Naive thymus-derived CD4-positive, alpha-beta T cell (primary cell): ENCODE data around the gene SPON2. TPM values are rescaled to one million over a fixed set of nuclear protein-coding genes. Genes with fewer than 3 reads are reported as not detected.

Experiments
- ATAC-seq: fragments of 150-1000 bp; cut with Tn5 transposase; 2 replicates; pipeline ENCODE4 v1.10.0; 2021; ENCODE audit warnings: mild to moderate bottlenecking, moderate library complexity
- CTCF ChIA-PET: fragments of 350-600 bp; sonication (Branson Sonifier 250); formaldehyde crosslinking; loops from one replicate; lab custom pipeline; 2021; ENCODE audit warnings: antibody characterized with exemption; lab: Charles Lee
- POLR2A ChIA-PET: fragments of 350-600 bp; sonication (Branson Sonifier 250); formaldehyde crosslinking; loops from one replicate; lab custom pipeline; 2021; ENCODE audit warnings: antibody characterized with exemption, inconsistent platforms; lab: Charles Lee
- DNase-seq, 9 donors: peaks; one replicate each; pipeline versions ENCODE4 v3.0.0 to v3.0.0-alpha.2; 2020 to 2022; ENCODE audit warnings: mixed read lengths in 1 of 9
- H3K27ac ChIP-seq: one replicate; pipeline ENCODE4 v1.7.0; 2013; ENCODE audit warnings: mild to moderate bottlenecking, low read depth, low read length, moderate library complexity
- H3K27me3 ChIP-seq, 2 donors: one replicate each; pipeline ENCODE4 v1.7.0; 2013; ENCODE audit warnings: low read length in 2 of 2, mild to moderate bottlenecking in 2 of 2, moderate library complexity in 2 of 2; ENCODE audit not compliant: control insufficient read depth in 2 of 2, insufficient read depth in 2 of 2
- H3K36me3 ChIP-seq, 3 experiments: 1 replicate in 2 of 3; 2 replicates in 1 of 3; pipeline ENCODE4 v1.7.0; 2013; ENCODE audit warnings: low read length in 3 of 3, mild to moderate bottlenecking in 3 of 3, moderate library complexity in 1 of 3; ENCODE audit not compliant: insufficient read depth in 3 of 3, control insufficient read depth in 2 of 3
- H3K4me1 ChIP-seq, 2 donors: one replicate each; pipeline ENCODE4 v1.7.0; 2013; ENCODE audit warnings: low read length in 2 of 2, mild to moderate bottlenecking in 2 of 2, moderate library complexity in 1 of 2; ENCODE audit not compliant: control insufficient read depth in 2 of 2, insufficient read depth in 2 of 2
- H3K4me3 ChIP-seq: 2 replicates; pipeline ENCODE4 v1.7.0; 2013; ENCODE audit warnings: mild to moderate bottlenecking, low read length
- H3K9me3 ChIP-seq, 3 experiments: 1 replicate in 2 of 3; 2 replicates in 1 of 3; pipeline ENCODE4 v1.7.0; 2013; ENCODE audit warnings: low read length in 3 of 3; ENCODE audit not compliant: control insufficient read depth in 2 of 3
- H3K27ac Mint-ChIP-seq, 9 donors: one replicate each; pipeline ENCODE4 v1.8.0; 2020 to 2022; ENCODE audit warnings: mixed read lengths in 9 of 9, mild to moderate bottlenecking in 8 of 9, moderate library complexity in 5 of 9, inconsistent platforms in 2 of 9
- H3K27me3 Mint-ChIP-seq, 5 donors: one replicate each; pipeline ENCODE4 v1.8.0; 2021 to 2022; ENCODE audit warnings: mixed read lengths in 5 of 5, mild to moderate bottlenecking in 1 of 5
- H3K36me3 Mint-ChIP-seq, 5 donors: one replicate each; pipeline ENCODE4 v1.8.0; 2020 to 2022; ENCODE audit warnings: mixed read lengths in 5 of 5, mild to moderate bottlenecking in 3 of 5, inconsistent platforms in 1 of 5
- H3K4me1 Mint-ChIP-seq, 7 donors: one replicate each; pipeline ENCODE4 v1.8.0; 2020 to 2022; ENCODE audit warnings: mixed read lengths in 7 of 7, mild to moderate bottlenecking in 3 of 7, inconsistent platforms in 1 of 7
- H3K4me3 Mint-ChIP-seq, 10 donors: one replicate each; pipeline ENCODE4 v1.8.0; 2020 to 2022; ENCODE audit warnings: mild to moderate bottlenecking in 10 of 10, mixed read lengths in 10 of 10, moderate library complexity in 6 of 10, inconsistent platforms in 2 of 10
- H3K9me3 Mint-ChIP-seq, 11 donors: one replicate each; pipeline ENCODE4 v1.8.0; 2020 to 2022; ENCODE audit warnings: mixed read lengths in 11 of 11, mild to moderate bottlenecking in 4 of 11, inconsistent platforms in 1 of 11, moderate library complexity in 1 of 11
- intact Hi-C, 2 donors: fragments of 100-400 bp; cut with micrococcal nuclease; formaldehyde crosslinking; loops; one replicate each; pipeline ENCODE4 v1.15.1; 2023
- polyA plus RNA-seq, 2 donors: library from polyadenylated mRNA; unstranded; fragments of 300-500 nt; fragmentation: Illumina TruSeq; gene quantifications; one replicate each; pipeline ENCODE4 v1.2.3, GENCODE V29; 2021
- total RNA-seq, 6 experiments: library from RNA in 5 of 6; stranded (reverse) in 5 of 6; gene quantifications; 1 replicate in 5 of 6; 2 replicates in 1 of 6; pipeline ENCODE4 v1.2.3 and lab custom pipeline; 2021 to 2026

SPON2 gene
- total and polyA plus RNA-seq, 7 experiments from 2014 or later, result 2.8 to 79.1 (median 6.5) TPM

DNA sequence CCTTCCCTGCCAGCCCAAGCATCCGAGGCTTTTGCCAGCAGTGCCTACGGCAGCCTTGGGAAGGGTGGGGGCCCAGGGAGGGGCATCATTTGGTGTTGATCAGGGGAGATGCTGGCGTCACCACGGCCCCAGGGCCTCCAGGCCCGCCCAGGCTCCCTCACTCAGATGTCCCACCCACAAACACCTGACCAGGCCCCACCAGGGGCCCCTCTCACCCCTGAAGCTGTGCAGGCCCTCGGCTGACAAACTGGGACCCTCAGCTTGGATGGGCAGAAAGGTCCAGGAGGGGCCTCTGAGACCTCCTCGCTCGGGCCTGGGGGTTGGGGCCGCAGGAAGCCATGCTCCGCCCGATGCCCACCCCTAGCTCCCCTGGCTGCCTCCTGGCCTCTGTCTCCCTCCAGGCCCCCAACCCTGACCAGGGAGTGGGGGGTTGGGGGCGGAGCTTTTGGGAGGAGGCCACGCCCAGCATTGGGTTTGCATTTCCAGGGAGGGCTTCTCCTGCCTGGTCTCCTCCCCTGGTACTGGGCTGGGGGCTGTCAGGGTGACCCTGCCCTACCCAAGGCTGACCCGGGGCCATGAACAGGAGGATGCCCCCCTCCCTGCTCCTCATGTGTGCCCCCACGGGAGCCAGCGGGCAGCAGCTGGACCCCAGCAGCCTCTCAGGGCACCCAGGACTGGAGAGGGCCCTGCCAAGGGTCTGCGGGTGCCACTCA is 33.4 kb upstream of the SPON2 start:
- Histone ChIP-seq H3K36me3 (peaks cover 0 to 12% (median 0%) of the 10 kb centered on the region in 3 experiments), H3K27ac (no peak overlapping the region), H3K9me3 (no peaks in the 10 kb centered on the region), H3K27me3 (no peaks in the 10 kb centered on the region), H3K4me1 (peaks cover 12 to 50% of the 10 kb centered on the region in 2 donors), H3K4me3 (no peak overlapping the region)
- Mint-ChIP-seq H3K27ac (no peak overlapping the region), H3K9me3 (peaks cover 0 to 2% (median 0%) of the 10 kb centered on the region in 11 donors), H3K4me3 (no peak overlapping the region), H3K4me1 (peaks cover 12 to 39% (median 29%) of the 10 kb centered on the region in 7 donors), H3K36me3 (peaks cover 0 to 6% (median 0%) of the 10 kb centered on the region in 5 donors), H3K27me3 (no peaks in the 10 kb centered on the region)
- ATAC-seq (no peak), DNase-seq (peak in 1 of 9 donors; percentile 19)
- CTCF ChIA-PET, result no interaction called here
- POLR2A ChIA-PET, result no interaction called here
- intact Hi-C loops, result no loop called here

DNA sequence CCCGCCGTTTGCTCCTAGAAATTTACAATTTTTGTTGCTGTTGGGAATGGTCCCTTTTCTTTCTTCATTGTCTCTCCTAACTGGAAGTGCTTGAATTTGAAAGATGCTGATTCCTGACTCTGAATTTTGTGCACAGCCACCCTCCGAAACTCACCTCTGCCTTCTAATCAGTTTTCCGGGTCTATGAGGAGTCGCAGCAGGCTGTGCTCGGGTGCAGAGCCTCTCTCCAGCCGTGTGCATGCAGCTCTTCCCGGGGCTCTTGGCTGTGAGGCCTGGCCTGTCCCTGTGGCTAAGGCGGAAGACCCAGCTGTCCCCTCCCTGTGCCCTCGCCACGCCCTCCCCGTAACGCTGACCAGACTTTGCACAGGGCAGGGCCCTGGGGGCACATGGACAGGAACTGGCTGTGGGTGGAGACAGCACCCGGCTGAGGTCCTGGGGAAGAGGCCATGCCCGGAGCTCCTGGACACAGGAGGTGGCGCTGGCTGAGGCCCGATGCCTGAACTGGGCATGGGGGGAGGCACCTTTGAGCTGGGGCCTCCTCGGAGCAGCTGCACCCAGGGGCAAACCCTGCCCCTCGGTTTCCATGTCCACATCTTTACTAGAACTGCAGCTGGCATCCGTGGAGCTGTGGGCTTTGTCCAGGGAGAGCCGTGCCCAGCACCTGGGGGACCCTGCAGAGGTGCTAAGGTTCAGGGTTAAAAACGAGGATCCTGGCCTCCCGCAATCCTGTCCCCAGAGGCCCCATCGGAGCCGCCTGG is 32.6 kb upstream of the SPON2 start:
- peaks cover 19 to 57% of the 10 kb centered on the region in 2 donors for H3K4me1 ChIP-seq
- H3K4me3 ChIP-seq, result no peak overlapping the region
- ChIA-PET POLR2A (interaction anchor here (0.6 to 4.1 kb wide), 2 partner anchors 45 to 497 kb away, joined by 4 to 21 read pairs; partner anchors contain the start of gene CTBP1), CTCF (no interaction called here)
- H3K27ac ChIP-seq, result no peak overlapping the region
- Mint-ChIP-seq H3K27me3 (no peaks in the 10 kb centered on the region), H3K9me3 (peaks cover 0 to 2% (median 0%) of the 10 kb centered on the region in 11 donors), H3K4me3 (peak overlapping the region in 1 of 10 donors; percentile 37), H3K4me1 (peaks cover 12 to 45% (median 36%) of the 10 kb centered on the region in 7 donors), H3K36me3 (peaks cover 0 to 6% (median 0%) of the 10 kb centered on the region in 5 donors), H3K27ac (peak overlapping the region in 8 of 9 donors; percentile 29 to 97 (median 94))
- H3K36me3 ChIP-seq, result peaks cover 0 to 8% (median 0%) of the 10 kb centered on the region in 3 experiments
- H3K27me3 ChIP-seq, result no peaks in the 10 kb centered on the region
- no peak for ATAC-seq
- peak in 1 of 9 donors; percentile 16 for DNase-seq
- intact Hi-C loops, result loop anchor here in 1 of 2 donors (5.0 kb wide), 1 partner anchor 73 kb away; no protein-coding TSS in a partner anchor
- H3K9me3 ChIP-seq, result no peaks in the 10 kb centered on the region

DNA sequence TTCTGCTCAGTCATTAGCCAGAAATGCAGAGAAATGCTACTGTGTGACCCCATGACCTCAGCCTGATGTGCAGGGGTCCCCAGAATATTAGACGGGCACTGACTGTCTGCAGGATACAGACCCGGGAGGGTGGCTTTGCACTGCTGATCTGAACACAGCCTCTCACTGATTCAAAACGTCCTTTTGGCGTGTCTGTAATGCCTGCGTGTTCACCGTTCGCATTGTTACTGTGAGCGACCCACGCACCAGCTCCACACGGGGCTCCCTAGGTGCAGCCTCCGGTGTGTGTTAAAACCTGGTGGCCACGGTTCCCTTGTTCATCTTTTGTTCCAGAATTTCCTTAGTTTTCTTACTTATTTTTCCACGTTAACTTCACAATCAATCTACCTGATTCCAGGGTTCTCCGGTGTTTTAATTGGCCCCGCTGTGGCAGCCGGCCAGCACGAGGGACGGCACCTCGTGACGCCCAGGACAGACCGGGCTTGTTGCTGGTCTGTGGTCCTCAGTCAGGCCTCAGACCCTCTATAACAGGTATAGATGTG is 32.0 kb upstream of the SPON2 start:
- no peaks in the 10 kb centered on the region for H3K27me3 ChIP-seq
- H3K9me3 ChIP-seq, result no peaks in the 10 kb centered on the region
- Mint-ChIP-seq H3K4me3 (peak overlapping the region in 1 of 10 donors; percentile 37), H3K4me1 (peaks cover 12 to 51% (median 38%) of the 10 kb centered on the region in 7 donors), H3K9me3 (peaks cover 0 to 2% (median 0%) of the 10 kb centered on the region in 11 donors), H3K27ac (peak overlapping the region in 8 of 9 donors; percentile 81 to 99 (median 97)), H3K27me3 (no peaks in the 10 kb centered on the region), H3K36me3 (peaks cover 0 to 6% (median 0%) of the 10 kb centered on the region in 5 donors)
- no peak overlapping the region for H3K27ac ChIP-seq
- peaks cover 21 to 63% of the 10 kb centered on the region in 2 donors for H3K4me1 ChIP-seq
- no peak overlapping the region for H3K4me3 ChIP-seq
- POLR2A ChIA-PET, result interaction anchor here (0.6 to 4.1 kb wide), 2 partner anchors 29 to 45 kb away, joined by 3 to 21 read pairs; partner anchors contain the start of gene CTBP1
- DNase-seq (peak in 1 of 9 donors; percentile 12), ATAC-seq (no peak)
- H3K36me3 ChIP-seq, result peaks cover 0 to 5% (median 0%) of the 10 kb centered on the region in 3 experiments
- intact Hi-C loops, result loop anchor here in 1 of 2 donors (5.0 kb wide), 1 partner anchor 72 kb away; no protein-coding TSS in a partner anchor
- CTCF ChIA-PET, result no interaction called here

DNA sequence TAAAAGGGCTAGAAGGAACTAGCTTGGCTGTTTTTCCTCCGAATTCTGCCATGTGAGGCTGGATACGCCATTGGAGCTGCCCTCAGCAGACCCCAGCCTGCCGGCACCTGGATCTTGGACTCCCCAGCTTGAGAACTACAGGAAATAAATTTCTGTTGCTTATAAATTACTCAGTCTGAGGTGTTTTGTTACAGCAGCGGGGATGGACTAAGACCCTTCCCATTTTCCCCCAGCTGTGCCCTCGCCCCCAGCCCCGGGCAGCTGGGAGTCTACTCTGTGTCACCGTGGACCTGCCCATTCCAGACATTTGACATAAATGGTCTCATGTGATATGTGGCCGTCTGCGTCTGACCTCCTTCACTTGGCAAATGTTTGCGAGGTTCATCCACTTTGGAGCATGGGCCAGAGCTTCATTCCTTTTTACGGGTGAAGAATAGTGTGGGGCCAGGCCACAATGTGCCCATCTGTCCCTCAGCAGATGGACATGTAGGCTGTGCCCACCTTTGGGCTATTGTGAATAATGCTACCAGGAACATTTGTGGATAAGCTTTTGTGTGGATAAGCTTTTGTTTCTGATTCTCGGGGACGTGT is 30.7 kb upstream of the SPON2 start:
- Histone ChIP-seq H3K27ac (peak overlapping the region; percentile 68), H3K27me3 (no peaks in the 10 kb centered on the region), H3K9me3 (no peaks in the 10 kb centered on the region), H3K4me3 (no peak overlapping the region), H3K4me1 (peaks cover 21 to 63% of the 10 kb centered on the region in 2 donors), H3K36me3 (no peaks in the 10 kb centered on the region)
- Mint-ChIP-seq H3K27me3 (no peaks in the 10 kb centered on the region), H3K36me3 (peaks cover 0 to 8% (median 0%) of the 10 kb centered on the region in 5 donors), H3K27ac (peak overlapping the region; percentile 59 to 99 (median 97)), H3K9me3 (peaks cover 0 to 2% (median 0%) of the 10 kb centered on the region in 11 donors), H3K4me1 (peaks cover 12 to 54% (median 43%) of the 10 kb centered on the region in 7 donors), H3K4me3 (peak overlapping the region in 4 of 10 donors; percentile 23 to 84 (median 28))
- intact Hi-C loops, result loop anchor here (2.0 to 5.0 kb wide), 2 partner anchors 14 to 71 kb away; no protein-coding TSS in a partner anchor
- ATAC-seq (no peak), DNase-seq (peak in 1 of 9 donors; percentile 19)
- ChIA-PET POLR2A (interaction anchor here (0.6 to 4.1 kb wide), 5 partner anchors 14 to 132 kb away, joined by 3 to 21 read pairs (median 8); partner anchors contain the start of gene CTBP1), CTCF (interaction anchor here (0.6 kb wide), 1 partner anchor 35 kb away, joined by 4 read pairs; no protein-coding TSS in a partner anchor)

DNA sequence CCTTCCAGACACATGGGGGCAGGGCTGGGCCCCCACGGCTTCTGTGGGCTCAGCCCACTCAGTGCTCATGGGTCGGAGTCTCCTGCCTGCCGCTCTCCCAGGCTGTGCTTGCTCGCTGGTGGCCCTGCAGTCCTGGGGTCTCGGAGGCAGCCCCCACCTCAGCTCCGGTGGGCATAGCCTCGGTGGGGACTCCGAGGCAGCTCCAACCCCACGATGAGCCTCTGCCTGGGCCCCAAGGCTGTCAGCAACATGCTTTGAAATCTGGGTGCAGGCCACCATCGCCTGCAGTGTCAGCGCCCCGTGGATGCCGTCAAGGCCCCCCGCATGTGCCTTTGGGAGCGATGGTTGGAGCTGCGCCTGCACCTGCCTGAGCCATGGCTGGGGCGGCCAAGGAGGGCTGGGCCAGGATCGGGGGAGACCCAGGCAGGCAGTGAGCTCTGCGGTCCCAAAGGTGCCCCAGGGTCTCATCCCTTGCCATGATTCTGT is 30.2 kb upstream of the SPON2 start:
- H3K4me1 Mint-ChIP-seq, result peaks cover 12 to 57% (median 43%) of the 10 kb centered on the region in 7 donors
- H3K36me3 Mint-ChIP-seq, result peaks cover 0 to 7% (median 0%) of the 10 kb centered on the region in 5 donors
- DNase-seq, result no peak
- ATAC-seq, result no peak
- peak overlapping the region; percentile 85 for H3K4me3 ChIP-seq
- ChIA-PET CTCF (interaction anchor here (0.6 kb wide), 1 partner anchor 34 kb away, joined by 4 read pairs; no protein-coding TSS in a partner anchor), POLR2A (interaction anchor here (0.6 to 4.1 kb wide), 8 partner anchors 15 to 144 kb away, joined by 3 to 21 read pairs (median 4); partner anchors contain the start of genes CTBP1 and UVSSA)
- no peaks in the 10 kb centered on the region for H3K36me3 ChIP-seq
- H3K4me3 Mint-ChIP-seq, result peak overlapping the region; percentile 75 to 93 (median 86)
- H3K27me3 Mint-ChIP-seq, result no peaks in the 10 kb centered on the region
- intact Hi-C loops, result loop anchor here (1.0 to 5.0 kb wide), 10 partner anchors 14 to 192 kb away; partner anchors contain the start of genes UVSSA (in 2 of the 2), CTBP1 (in 1 of the 2) and MAEA (in 1 of the 2)
- H3K4me1 ChIP-seq, result peaks cover 21 to 63% of the 10 kb centered on the region in 2 donors
- no peaks in the 10 kb centered on the region for H3K27me3 ChIP-seq
- H3K27ac ChIP-seq, result peak overlapping the region; percentile 68
- peak overlapping the region; percentile 92 to 99 (median 97) for H3K27ac Mint-ChIP-seq
- H3K9me3 Mint-ChIP-seq, result peaks cover 0 to 2% (median 0%) of the 10 kb centered on the region in 11 donors
- no peaks in the 10 kb centered on the region for H3K9me3 ChIP-seq
